ENCODE data around the gene PCK2.
"Not testable (repeated sequence)": the region's sequence is repeated elsewhere in the genome, so short reads cannot be mapped to it uniquely, and the experiment has no call there.

The PCK2 gene

GRCh38 chr14:24093901-24094840, at the start of gene PCK2:
Gene PCK2, plus strand, starts transcription at chr14:24094311. Its CDS starts 95 bp downstream, at chr14:24094406.
- DNase-seq: peak; percentile 84

GRCh38 chr14:24049002-24049401, 45.1 kb upstream of the PCK2 start:
- not testable (repeated sequence) for DNase-seq

- DNase-seq: not testable (repeated sequence)
Observed at GRCh38 chr14:24050753-24051152, 43.4 kb upstream of the PCK2 start.

DNA sequence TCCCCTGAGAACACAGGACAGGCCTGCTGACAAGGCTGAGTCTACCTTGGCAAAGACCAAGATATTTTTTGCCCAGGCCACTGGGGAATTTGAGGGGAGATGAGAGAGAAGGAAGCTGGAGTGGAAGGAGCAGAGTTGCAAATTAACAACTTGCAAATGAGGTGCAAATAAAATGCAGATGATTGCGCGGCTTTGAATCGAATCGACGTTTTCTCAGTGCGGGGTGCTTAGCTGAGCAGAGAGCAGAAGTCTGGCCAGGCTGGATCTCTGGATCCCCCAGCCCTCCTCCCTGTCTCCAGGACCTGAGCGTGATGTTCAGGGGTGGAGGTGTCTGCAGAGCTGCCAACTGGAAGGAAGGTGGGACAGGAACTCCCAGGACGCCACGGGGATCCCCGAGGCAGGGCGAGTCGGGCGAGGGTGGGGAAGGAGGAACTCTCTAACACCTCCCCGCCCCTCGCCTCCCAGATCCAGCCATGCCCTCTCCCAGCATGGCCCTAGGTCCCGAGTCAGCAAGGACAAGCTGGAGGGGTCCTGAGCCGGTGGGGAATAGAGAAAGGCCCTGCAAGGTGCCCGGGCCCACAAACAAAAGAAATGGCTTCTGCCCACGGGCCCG, 42.8 kb upstream of the PCK2 start:
- DNase-seq: no peak

- DNase-seq: peak; percentile 55
Observed at GRCh38 chr14:24051789-24052655, 42.1 kb upstream of the PCK2 start, which contains the start of gene CARMIL3. Gene CARMIL3, plus strand, starts transcription at chr14:24052009. Its CDS starts 145 bp downstream, at chr14:24052154.

GRCh38 chr14:24052656-24053547, 41.2 kb upstream of the PCK2 start:
- no peak for DNase-seq

- no peak for DNase-seq
Observed at GRCh38 chr14:24053548-24054323, 40.4 kb upstream of the PCK2 start.

DNA sequence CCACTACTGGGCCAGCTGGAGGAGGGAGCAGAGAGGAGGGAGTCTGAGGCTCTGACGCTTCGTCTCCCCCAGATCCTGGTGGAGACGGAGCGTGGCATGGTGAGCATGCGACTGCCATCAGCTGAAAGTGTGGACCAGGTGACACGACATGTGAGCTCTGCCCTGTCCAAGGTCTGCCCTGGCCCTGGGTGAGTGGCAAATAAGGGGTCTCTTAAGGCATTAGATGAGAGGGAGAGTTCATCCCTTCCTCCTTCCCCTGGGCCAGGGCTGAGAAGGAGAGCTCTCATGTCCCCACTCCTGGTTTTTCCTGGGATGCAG, 39.8 kb upstream of the PCK2 start:
- no peak for DNase-seq

- DNase-seq: no peak
Observed at GRCh38 chr14:24054646-24055045, 39.5 kb upstream of the PCK2 start.

GRCh38 chr14:24055971-24056799, 37.9 kb upstream of the PCK2 start:
- DNase-seq: no peak

DNA sequence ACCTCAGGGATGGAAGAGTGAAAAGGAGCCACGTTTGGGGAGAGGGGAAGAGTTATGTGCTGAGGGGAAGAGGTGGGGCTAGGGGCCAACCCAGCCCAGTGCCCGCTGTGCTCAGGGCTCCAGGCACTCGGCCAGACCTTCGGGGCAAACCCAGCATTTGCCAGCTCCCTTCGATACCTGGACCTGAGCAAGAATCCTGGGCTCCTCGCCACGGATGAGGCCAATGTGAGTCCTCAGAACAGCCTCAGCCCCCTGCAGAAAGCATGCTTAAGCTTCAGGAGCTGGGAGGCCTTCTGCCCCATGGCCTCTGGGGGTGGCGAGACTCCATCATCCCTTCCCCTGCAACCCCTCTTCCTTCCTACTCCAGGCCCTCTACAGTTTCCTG, 37.3 kb upstream of the PCK2 start:
- DNase-seq: no peak

- no peak for DNase-seq
Observed at GRCh38 chr14:24057271-24057670, 36.8 kb upstream of the PCK2 start.

DNA sequence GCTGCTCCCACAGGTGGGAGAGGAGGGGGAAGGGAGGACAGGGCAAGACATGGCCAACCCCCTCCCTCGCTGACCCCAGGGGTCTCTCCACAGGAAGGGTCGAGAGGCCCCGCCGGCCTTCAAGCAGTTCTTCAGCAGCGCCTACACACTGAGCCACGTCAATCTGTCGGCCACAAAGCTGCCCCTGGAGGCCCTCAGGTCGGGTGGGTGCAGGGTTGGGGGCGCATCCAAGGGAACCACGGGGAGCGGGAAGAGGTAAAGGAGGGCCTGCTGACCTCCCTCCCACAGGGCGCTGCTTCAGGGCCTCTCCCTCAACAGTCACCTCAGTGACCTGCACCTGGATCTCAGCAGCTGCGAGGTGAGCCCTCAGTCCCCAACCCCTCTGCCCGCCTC, 36.2 kb upstream of the PCK2 start:
- DNase-seq: no peak

DNA sequence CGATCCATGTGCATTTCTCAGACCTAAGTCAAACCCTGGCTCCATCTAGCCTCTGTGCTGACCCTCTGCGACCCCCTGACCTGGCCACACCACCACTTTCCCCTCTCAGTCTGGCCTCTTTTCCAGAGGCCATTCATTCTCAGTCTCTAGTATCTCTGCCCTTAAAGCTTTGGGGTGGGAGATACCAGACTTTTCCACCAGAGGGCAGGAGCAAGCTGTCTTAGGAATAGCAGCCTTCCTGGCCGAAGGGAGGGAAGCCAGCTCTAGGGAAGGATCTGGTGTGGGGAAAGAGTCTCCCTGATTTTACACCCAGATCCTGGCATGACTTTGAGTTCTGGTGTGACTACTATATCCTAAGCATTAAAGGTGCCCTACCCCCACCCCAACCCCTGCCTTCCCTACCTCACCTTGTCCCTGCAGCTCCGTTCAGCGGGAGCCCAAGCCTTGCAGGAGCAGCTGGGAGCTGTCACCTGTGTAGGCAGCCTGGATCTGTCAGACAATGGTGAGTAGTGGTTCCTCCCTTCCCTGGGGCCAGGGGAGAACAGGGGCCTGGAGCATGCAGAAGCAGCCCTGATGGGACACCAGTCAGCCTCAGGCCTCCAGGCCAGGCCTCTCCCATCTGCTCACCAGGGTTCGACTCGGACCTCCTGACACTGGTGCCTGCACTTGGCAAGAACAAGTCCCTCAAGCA, 35.7 kb upstream of the PCK2 start:
- DNase-seq: peak; percentile 46

GRCh38 chr14:24058951-24059475, 35.1 kb upstream of the PCK2 start:
- no peak for DNase-seq

DNA sequence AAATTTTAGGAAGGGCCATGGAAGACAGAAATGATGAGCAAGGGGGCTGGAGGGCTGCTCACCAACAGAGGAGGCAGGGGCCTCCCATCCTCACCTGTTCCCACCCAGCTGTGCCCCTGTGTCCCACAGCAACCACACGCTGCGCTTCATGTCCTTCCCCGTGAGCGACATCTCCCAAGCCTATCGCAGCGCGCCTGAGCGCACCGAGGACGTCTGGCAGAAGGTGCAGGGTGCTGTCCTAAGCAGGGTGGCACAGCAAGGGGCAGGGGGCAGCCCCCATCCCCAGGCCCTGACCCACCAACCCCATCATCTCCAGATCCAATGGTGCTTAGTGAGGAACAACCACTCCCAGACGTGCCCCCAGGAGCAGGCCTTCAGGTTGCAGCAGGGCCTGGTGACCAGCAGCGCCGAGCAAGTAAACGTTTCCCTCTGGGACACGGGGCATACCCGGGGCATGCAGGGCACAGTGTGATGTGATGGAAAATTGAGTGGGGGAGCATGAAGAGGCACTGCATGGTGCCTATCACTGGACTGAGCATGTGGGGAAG, 34.2 kb upstream of the PCK2 start:
- no peak for DNase-seq

- no peak for DNase-seq
Observed at GRCh38 chr14:24060443-24060842, 33.7 kb upstream of the PCK2 start.

GRCh38 chr14:24060984-24061913, 32.9 kb upstream of the PCK2 start:
- DNase-seq: no peak

Data from CD4-positive, alpha-beta T cell treated with Interferon gamma for 1 hour (primary cell).